CD4-positive, alpha-beta memory T cell (primary cell): ENCODE measurements around the gene ZNF490. TPM values are rescaled to one million over a fixed set of nuclear protein-coding genes. Genes with fewer than 3 reads are reported as not detected.
"Not testable (repeated sequence)": the region's sequence is repeated elsewhere in the genome, so short reads cannot be mapped to it uniquely, and the experiment has no call there.

Experiments
- CTCF ChIA-PET: fragments of 350-600 bp; sonication (Branson Sonifier 250); formaldehyde crosslinking; loops from one replicate; lab custom pipeline; 2021; ENCODE audit warnings: inconsistent platforms; ENCODE audit not compliant: partially characterized antibody; lab: Charles Lee
- POLR2A ChIA-PET: fragments of 350-600 bp; sonication (Branson Sonifier 250); formaldehyde crosslinking; loops from one replicate; lab custom pipeline; 2021; ENCODE audit not compliant: partially characterized antibody; lab: Charles Lee
- DNase-seq, 5 donors: peaks; one replicate each; pipeline versions ENCODE4 v3.0.0 to v3.0.0-alpha.2; 2020 to 2022; ENCODE audit warnings: mixed read lengths in 1 of 5
- H3K27ac ChIP-seq: one replicate; pipeline ENCODE4 v1.7.0; 2013; ENCODE audit warnings: low read depth, low read length
- H3K27me3 ChIP-seq: 2 replicates; pipeline ENCODE4 v1.7.0; 2013; ENCODE audit warnings: mild to moderate bottlenecking, low read length, moderate library complexity; ENCODE audit not compliant: insufficient read depth
- H3K36me3 ChIP-seq: 2 replicates; pipeline ENCODE4 v1.7.0; 2013; ENCODE audit warnings: mild to moderate bottlenecking, low read length, moderate library complexity; ENCODE audit not compliant: insufficient read depth
- H3K4me1 ChIP-seq: 2 replicates; pipeline ENCODE4 v1.7.0; 2013; ENCODE audit warnings: mild to moderate bottlenecking, low read length, moderate library complexity; ENCODE audit not compliant: insufficient read depth
- H3K4me3 ChIP-seq, 2 donors: one replicate each; pipeline ENCODE4 v1.7.0; 2013; ENCODE audit warnings: low read length in 2 of 2, mild to moderate bottlenecking in 1 of 2
- H3K9me3 ChIP-seq, 2 donors: one replicate each; pipeline ENCODE4 v1.7.0; 2013; ENCODE audit warnings: low read length in 2 of 2, control low read depth in 1 of 2; ENCODE audit not compliant: control insufficient read depth in 1 of 2
- H3K27ac Mint-ChIP-seq, 7 donors: one replicate each; pipeline ENCODE4 v1.8.0; 2020 to 2021; ENCODE audit warnings: mixed read lengths in 7 of 7, mild to moderate bottlenecking in 6 of 7, inconsistent platforms in 3 of 7, moderate library complexity in 3 of 7
- H3K27me3 Mint-ChIP-seq, 2 donors: one replicate each; pipeline ENCODE4 v1.8.0; 2020 to 2021; ENCODE audit warnings: mixed read lengths in 2 of 2
- H3K36me3 Mint-ChIP-seq, 2 donors: one replicate each; pipeline ENCODE4 v1.8.0; 2020 to 2021; ENCODE audit warnings: mixed read lengths in 2 of 2, inconsistent platforms in 1 of 2, mild to moderate bottlenecking in 1 of 2
- H3K4me1 Mint-ChIP-seq, 4 donors: one replicate each; pipeline ENCODE4 v1.8.0; 2020 to 2021; ENCODE audit warnings: mixed read lengths in 4 of 4, mild to moderate bottlenecking in 1 of 4
- H3K4me3 Mint-ChIP-seq, 8 donors: one replicate each; pipeline ENCODE4 v1.8.0; 2020 to 2021; ENCODE audit warnings: mixed read lengths in 8 of 8, mild to moderate bottlenecking in 7 of 8, moderate library complexity in 6 of 8, inconsistent platforms in 3 of 8
- H3K9me3 Mint-ChIP-seq, 8 donors: one replicate each; pipeline ENCODE4 v1.8.0; 2020 to 2021; ENCODE audit warnings: mixed read lengths in 8 of 8, mild to moderate bottlenecking in 5 of 8, inconsistent platforms in 3 of 8, moderate library complexity in 1 of 8
- intact Hi-C: fragments of 100-400 bp; cut with micrococcal nuclease; formaldehyde crosslinking; loops from one replicate; pipeline ENCODE4 v1.15.1; 2023
- polyA plus RNA-seq, 2 donors: library from polyadenylated mRNA; unstranded; fragments of 300-500 nt; fragmentation: Illumina TruSeq; gene quantifications; one replicate each; pipeline ENCODE4 v1.2.3, GENCODE V29; 2021
- total RNA-seq, 2 experiments: library from RNA; stranded (reverse); gene quantifications; one replicate each; pipeline ENCODE4 v1.2.3, GENCODE V29; 2021

ZNF490 gene
- total and polyA plus RNA-seq, 4 experiments from 2014 or later: 2.2 to 11.8 (median 7.5) TPM

GRCh38 chr19:12648088-12648487 lies 37.5 kb upstream of the ZNF490 start:
- Mint-ChIP-seq H3K27ac (no peak overlapping the region), H3K27me3 (no peaks in the 10 kb centered on the region), H3K9me3 (no peaks in the 10 kb centered on the region), H3K4me1 (no peaks in the 10 kb centered on the region), H3K36me3 (peaks cover 6 to 14% of the 10 kb centered on the region in 2 donors), H3K4me3 (no peak overlapping the region)
- Histone ChIP-seq H3K4me3 (no peak overlapping the region), H3K27ac (no peak overlapping the region), H3K9me3 (no peaks in the 10 kb centered on the region), H3K36me3 (no peaks in the 10 kb centered on the region), H3K27me3 (no peaks in the 10 kb centered on the region), H3K4me1 (no peaks in the 10 kb centered on the region)
- CTCF ChIA-PET: interaction anchor here (1.7 kb wide), 1 partner anchor 34 kb away, joined by 3 read pairs; no protein-coding TSS in a partner anchor
- intact Hi-C loops: no loop called here
- POLR2A ChIA-PET: interaction anchor here (0.5 kb wide), 1 partner anchor 391 kb away, joined by 3 read pairs; no protein-coding TSS in a partner anchor
- no peak for DNase-seq

GRCh38 chr19:12647490-12648071 lies 37.0 kb upstream of the ZNF490 start:
- H3K27ac ChIP-seq: no peak overlapping the region

GRCh38 chr19:12647047-12647446 lies 36.4 kb upstream of the ZNF490 start:
- CTCF ChIA-PET: no interaction called here
- Histone ChIP-seq H3K4me3 (no peak overlapping the region), H3K27me3 (no peaks in the 10 kb centered on the region), H3K27ac (no peak overlapping the region), H3K36me3 (no peaks in the 10 kb centered on the region), H3K4me1 (no peaks in the 10 kb centered on the region), H3K9me3 (no peaks in the 10 kb centered on the region)
- peaks cover 6 to 14% of the 10 kb centered on the region in 2 donors for H3K36me3 Mint-ChIP-seq
- peak overlapping the region in 1 of 7 donors; percentile 68 for H3K27ac Mint-ChIP-seq
- no peaks in the 10 kb centered on the region for H3K9me3 Mint-ChIP-seq
- H3K4me1 Mint-ChIP-seq: no peaks in the 10 kb centered on the region
- no peaks in the 10 kb centered on the region for H3K27me3 Mint-ChIP-seq
- no peak overlapping the region for H3K4me3 Mint-ChIP-seq
- POLR2A ChIA-PET: interaction anchor here (1.1 kb wide), 1 partner anchor 28 kb away, joined by 3 read pairs; no protein-coding TSS in a partner anchor
- intact Hi-C loops: no loop called here
- DNase-seq: no peak

More at GRCh38 chr19:12647490-12648071, 37.0 kb upstream of the ZNF490 start:
- no peak overlapping the region for H3K4me3 ChIP-seq
- no peaks in the 10 kb centered on the region for H3K9me3 ChIP-seq
- no peak overlapping the region for H3K27ac Mint-ChIP-seq
- no peaks in the 10 kb centered on the region for H3K4me1 ChIP-seq
- no peaks in the 10 kb centered on the region for H3K9me3 Mint-ChIP-seq
- H3K4me1 Mint-ChIP-seq: no peaks in the 10 kb centered on the region
- ChIA-PET POLR2A (interaction anchor here (0.5 to 1.1 kb wide), 2 partner anchors 27 to 390 kb away, joined by 3 read pairs; no protein-coding TSS in a partner anchor), CTCF (interaction anchor here (1.7 kb wide), 1 partner anchor 34 kb away, joined by 3 read pairs; no protein-coding TSS in a partner anchor)
- peak in 1 of 5 donors; percentile 18 for DNase-seq
- no peaks in the 10 kb centered on the region for H3K27me3 ChIP-seq
- H3K36me3 Mint-ChIP-seq: peaks cover 6 to 14% of the 10 kb centered on the region in 2 donors
- no peaks in the 10 kb centered on the region for H3K36me3 ChIP-seq
- H3K27me3 Mint-ChIP-seq: no peaks in the 10 kb centered on the region
- no peak overlapping the region for H3K4me3 Mint-ChIP-seq
- intact Hi-C loops: no loop called here

GRCh38 chr19:12646551-12646950 lies 35.9 kb upstream of the ZNF490 start:
- CTCF ChIA-PET: no interaction called here
- peak overlapping the region in 2 of 7 donors; percentile 14 to 68 for H3K27ac Mint-ChIP-seq

GRCh38 chr19:12643716-12644115 lies 33.1 kb upstream of the ZNF490 start:
- H3K9me3 Mint-ChIP-seq, H3K36me3 Mint-ChIP-seq, DNase-seq, H3K4me1 Mint-ChIP-seq, H3K36me3 ChIP-seq, intact Hi-C loops, H3K9me3 ChIP-seq, H3K4me3 ChIP-seq, H3K27me3 Mint-ChIP-seq, H3K4me3 Mint-ChIP-seq, H3K27ac ChIP-seq, POLR2A ChIA-PET, H3K27me3 ChIP-seq, CTCF ChIA-PET: not testable (repeated sequence)
- H3K27ac Mint-ChIP-seq: peak overlapping the region in 1 of 7 donors; percentile 17
- H3K4me1 ChIP-seq: peaks cover 12% of the 10 kb centered on the region

More at GRCh38 chr19:12646551-12646950, 35.9 kb upstream of the ZNF490 start:
- DNase-seq: no peak
- intact Hi-C loops: no loop called here
- Histone ChIP-seq H3K27ac (no peak overlapping the region), H3K27me3 (no peaks in the 10 kb centered on the region), H3K4me3 (no peak overlapping the region), H3K9me3 (no peaks in the 10 kb centered on the region), H3K36me3 (no peaks in the 10 kb centered on the region), H3K4me1 (no peaks in the 10 kb centered on the region)
- no peaks in the 10 kb centered on the region for H3K27me3 Mint-ChIP-seq
- H3K4me1 Mint-ChIP-seq: no peaks in the 10 kb centered on the region
- POLR2A ChIA-PET: interaction anchor here (1.1 kb wide), 1 partner anchor 28 kb away, joined by 3 read pairs; no protein-coding TSS in a partner anchor
- H3K9me3 Mint-ChIP-seq: no peaks in the 10 kb centered on the region
- no peak overlapping the region for H3K4me3 Mint-ChIP-seq
- peaks cover 3 to 10% of the 10 kb centered on the region in 2 donors for H3K36me3 Mint-ChIP-seq

GRCh38 chr19:12642506-12642905 lies 31.9 kb upstream of the ZNF490 start:
- no peak for DNase-seq
- Mint-ChIP-seq H3K9me3 (no peaks in the 10 kb centered on the region), H3K4me1 (peaks cover 6 to 9% (median 8%) of the 10 kb centered on the region in 4 donors), H3K27ac (no peak overlapping the region), H3K4me3 (peak overlapping the region in 1 of 8 donors; percentile 48), H3K36me3 (peaks cover 0 to 4% of the 10 kb centered on the region in 2 donors), H3K27me3 (no peaks in the 10 kb centered on the region)
- POLR2A ChIA-PET: no interaction called here
- H3K36me3 ChIP-seq: no peaks in the 10 kb centered on the region
- CTCF ChIA-PET: interaction anchor here (0.8 kb wide), 1 partner anchor 29 kb away, joined by 3 read pairs; no protein-coding TSS in a partner anchor
- intact Hi-C loops: no loop called here
- H3K4me1 ChIP-seq: peaks cover 12% of the 10 kb centered on the region
- no peaks in the 10 kb centered on the region for H3K27me3 ChIP-seq
- no peaks in the 10 kb centered on the region for H3K9me3 ChIP-seq
- no peak overlapping the region for H3K4me3 ChIP-seq
- no peak overlapping the region for H3K27ac ChIP-seq

- Mint-ChIP-seq H3K4me1 (peaks cover 7 to 9% (median 9%) of the 10 kb centered on the region in 4 donors), H3K9me3 (no peaks in the 10 kb centered on the region), H3K4me3 (no peak overlapping the region), H3K36me3 (peaks cover 0 to 4% of the 10 kb centered on the region in 2 donors), H3K27ac (no peak overlapping the region), H3K27me3 (no peaks in the 10 kb centered on the region)
- no peaks in the 10 kb centered on the region for H3K27me3 ChIP-seq
- intact Hi-C loops: no loop called here
- POLR2A ChIA-PET: interaction anchor here (2.1 kb wide), 1 partner anchor 25 kb away, joined by 8 read pairs; the partner anchor contains the start of genes MAN2B1 and WDR83
- H3K36me3 ChIP-seq: no peaks in the 10 kb centered on the region
- H3K9me3 ChIP-seq: no peaks in the 10 kb centered on the region
- CTCF ChIA-PET: interaction anchor here (0.7 to 1.9 kb wide), 2 partner anchors 30 to 210 kb away, joined by 3 to 17 read pairs; no protein-coding TSS in a partner anchor
- H3K4me3 ChIP-seq: no peak overlapping the region
- H3K4me1 ChIP-seq: peaks cover 12% of the 10 kb centered on the region
- H3K27ac ChIP-seq: no peak overlapping the region
- no peak for DNase-seq
Measured at GRCh38 chr19:12641456-12641855, 30.8 kb upstream of the ZNF490 start.
